GM12874 (cell line): ENCODE data around the gene ORC6.

Source experiments
- CTCF ChIP-seq: IDR thresholded peaks from 2 replicates; pipeline ENCODE4 v1.5.1; 2011; ENCODE audit warnings: low read depth, mild to moderate bottlenecking, control low read depth, low read length, moderate library complexity; ENCODE audit not compliant: insufficient read depth

Gene ORC6

GRCh38 chr16:46709469-46710005, 20.1 kb downstream of the ORC6 start:
- TF ChIP-seq CTCF: no peak

DNA sequence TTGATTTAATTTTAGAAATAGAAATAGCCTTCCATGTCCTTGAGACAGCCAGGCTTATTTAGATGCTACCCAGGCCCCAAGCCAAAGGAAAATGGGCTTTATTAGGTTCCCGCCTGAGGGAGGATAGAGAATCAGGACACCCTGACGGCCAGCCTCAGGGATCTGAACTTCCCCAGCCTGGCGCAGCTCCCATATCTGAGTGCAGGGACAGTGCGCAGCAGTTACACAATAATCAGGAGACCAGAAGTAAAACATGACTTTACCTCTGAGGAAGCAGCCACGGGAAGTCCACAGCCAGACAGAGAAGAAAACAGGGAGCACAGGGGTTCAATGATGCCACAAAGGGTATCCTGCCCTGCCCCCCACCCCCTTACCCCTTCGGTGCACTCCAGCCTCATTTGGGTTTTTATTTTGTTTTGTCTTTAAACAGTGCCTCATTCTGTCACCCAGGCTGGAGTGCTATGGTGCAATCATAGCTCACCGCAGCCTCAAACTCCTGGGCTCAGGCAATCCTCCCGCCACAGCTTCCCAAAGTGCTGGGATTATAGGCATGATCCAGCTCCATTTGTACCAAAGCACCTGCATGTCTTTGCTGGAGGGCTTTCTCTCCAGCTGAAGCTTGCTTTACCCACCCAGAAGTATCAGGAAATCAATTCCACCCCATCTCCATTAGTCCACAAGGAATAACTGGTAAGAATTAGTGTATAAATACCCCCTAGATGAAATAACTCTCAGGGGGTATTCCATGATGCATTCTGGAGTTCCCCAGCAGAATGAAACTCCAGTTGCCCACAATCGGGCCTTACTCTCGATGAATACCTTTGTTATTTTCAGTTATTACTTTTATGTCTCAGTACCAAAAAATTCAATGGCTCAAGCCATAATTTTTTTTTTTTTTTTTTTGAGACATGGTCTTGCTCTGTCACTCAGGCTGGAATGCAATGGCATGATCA, 21.9 kb downstream of the ORC6 start:
- TF ChIP-seq CTCF: no peak

DNA sequence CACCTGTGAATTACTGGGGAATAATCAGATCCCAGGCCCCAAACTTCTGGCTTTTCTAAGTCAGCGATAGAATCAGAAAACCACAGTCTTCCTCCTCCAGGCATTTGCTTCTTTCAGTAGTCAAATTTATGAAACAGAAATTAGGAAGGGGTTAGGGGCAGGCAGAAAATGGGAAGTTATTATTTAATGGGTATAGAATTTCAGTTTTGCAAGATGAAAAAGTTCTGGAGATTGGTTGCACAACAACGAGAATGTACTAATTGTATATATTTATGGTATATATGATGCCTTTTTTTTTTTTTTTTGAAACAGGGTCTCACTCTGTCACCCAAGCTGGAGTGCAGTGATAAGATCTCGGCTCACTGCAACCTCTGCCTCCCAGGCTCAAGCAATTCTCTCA, 23.5 kb downstream of the ORC6 start:
- TF ChIP-seq CTCF: no peak

DNA sequence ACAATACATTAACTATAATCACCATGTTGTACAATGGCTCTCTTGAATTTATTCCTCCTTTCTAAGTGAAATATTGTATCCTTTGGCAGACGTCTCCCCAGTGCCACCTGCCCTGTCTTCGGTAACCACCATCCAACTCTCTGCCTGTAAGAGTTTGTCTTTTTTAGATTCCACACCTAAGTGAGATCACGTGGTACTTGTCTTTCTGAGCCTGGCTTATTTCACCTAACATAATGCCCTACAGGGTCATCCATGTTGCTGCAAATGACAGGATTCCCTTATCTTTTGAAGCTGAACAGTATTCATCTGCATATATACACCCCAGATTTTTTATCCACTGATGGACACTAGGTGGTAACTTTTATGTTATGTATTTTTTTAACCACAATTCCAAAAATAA, 24.2 kb downstream of the ORC6 start:
- no peak for TF ChIP-seq CTCF

GRCh38 chr16:46714797-46715591, 25.5 kb downstream of the ORC6 start:
- TF ChIP-seq CTCF: no peak

- TF ChIP-seq CTCF: no peak
These were observed 26.4 kb downstream of the ORC6 start for GRCh38 chr16:46715769-46716305.

- no peak for TF ChIP-seq CTCF
These were observed 28.2 kb downstream of the ORC6 start for GRCh38 chr16:46717692-46718091.
